SU-DHL-6 (cell line): Measurements from ENCODE around the gene HES7.

ENCODE experiments used
- CTCF ChIP-seq: fragments of 200-600 bp; sonication (generic); IDR thresholded peaks from one replicate; pipeline ENCODE4 v1.5.1; 2017; ENCODE audit warnings: antibody characterized with exemption, mild to moderate bottlenecking, low read length, moderate library complexity; ENCODE audit not compliant: insufficient read depth, poor library complexity, severe bottlenecking
- EZH2phosphoT487 ChIP-seq: fragments of 200-600 bp; sonication (generic), shearing (Covaris generic); conservative IDR thresholded peaks from 2 replicates; pipeline ENCODE4 v1.6.1; 2018; ENCODE audit warnings: mild to moderate bottlenecking, antibody characterized with exemption, low read length, moderate library complexity, mixed read lengths

DNA sequence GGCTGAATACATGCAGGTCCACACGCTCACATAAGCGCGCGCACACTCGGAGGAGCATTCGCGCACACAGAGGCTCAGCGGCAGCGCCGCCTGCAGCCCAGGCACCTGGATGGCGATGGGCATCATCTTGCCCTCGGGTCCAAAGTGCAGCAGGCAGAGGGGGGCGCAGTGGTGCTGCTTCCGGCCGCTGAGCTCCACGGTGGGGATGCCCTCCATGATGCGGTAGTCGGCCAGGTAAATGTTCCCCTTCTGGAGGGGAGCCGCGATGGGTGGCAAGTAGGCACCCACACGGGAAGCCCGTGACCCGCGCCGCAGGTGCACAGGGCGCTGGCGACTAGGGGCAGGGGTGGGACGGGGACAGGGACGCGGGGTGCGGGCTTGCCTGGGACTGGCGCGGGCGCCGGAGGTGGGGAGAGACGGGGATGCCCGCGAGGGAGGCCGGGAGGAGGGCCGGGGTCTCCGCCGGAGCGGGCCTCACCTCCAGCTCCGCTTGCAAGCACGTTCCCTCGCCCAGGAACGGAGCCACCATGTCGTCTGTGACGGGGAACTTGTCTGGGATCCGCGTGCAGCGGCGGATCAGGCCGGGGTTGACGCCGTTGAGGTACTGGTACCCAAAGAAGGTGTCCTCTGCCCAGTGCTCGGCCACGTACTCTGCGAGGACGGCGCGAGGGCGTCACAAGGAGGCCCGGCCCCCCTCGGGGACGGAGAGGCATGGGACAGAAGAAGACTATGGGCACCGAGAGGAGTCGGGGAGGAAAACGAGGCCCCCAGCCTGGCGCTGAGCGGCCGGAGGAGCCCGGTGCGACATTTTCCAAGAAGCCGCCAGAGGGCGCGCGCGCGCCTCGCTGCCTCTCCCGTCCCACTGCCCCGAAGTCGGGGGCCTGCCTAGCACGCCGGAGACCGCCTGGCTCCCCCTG is 44.4 kb downstream of the HES7 start:
- peak; percentile 63 for TF ChIP-seq CTCF
- TF ChIP-seq EZH2phosphoT487: no peak
